Cerebellar cortex (tissue), 1 donor: ENCODE measurements around the gene ASPRV1.
"Not testable (repeated sequence)": the region's sequence is repeated elsewhere in the genome, so short reads cannot be mapped to it uniquely, and the experiment has no call there.

ENCODE experiments used
- DNase-seq: peaks from one replicate; pipeline ENCODE4 v3.0.0-alpha.2; 2015; ENCODE audit warnings: low spot score

The ASPRV1 gene

GRCh38 chr2:69959425-69959824 lies 2.0 kb downstream of the ASPRV1 start:
- no peak for DNase-seq

GRCh38 chr2:69958480-69958879 lies 3.0 kb downstream of the ASPRV1 start:
- DNase-seq: no peak

GRCh38 chr2:69957965-69958364 lies 3.5 kb downstream of the ASPRV1 start:
- DNase-seq: no peak

- no peak for DNase-seq
Observed at GRCh38 chr2:69956475-69956979, 4.9 kb downstream of the ASPRV1 start.

GRCh38 chr2:69955029-69955428 lies 6.4 kb downstream of the ASPRV1 start:
- DNase-seq: no peak

GRCh38 chr2:69954084-69954483 lies 7.3 kb downstream of the ASPRV1 start:
- no peak for DNase-seq

GRCh38 chr2:69952336-69953115 lies 8.9 kb downstream of the ASPRV1 start:
- DNase-seq: no peak

GRCh38 chr2:69950671-69951070 lies 10.8 kb downstream of the ASPRV1 start:
- DNase-seq: not testable (repeated sequence)

- DNase-seq: no peak
Observed at GRCh38 chr2:69950241-69950640, 11.2 kb downstream of the ASPRV1 start.

GRCh38 chr2:69948963-69949645 lies 12.3 kb downstream of the ASPRV1 start:
- no peak for DNase-seq

GRCh38 chr2:69948032-69948962 lies 13.1 kb downstream of the ASPRV1 start:
- DNase-seq: peak; percentile 80

- DNase-seq: no peak
Observed at GRCh38 chr2:69947325-69947931, 14.0 kb downstream of the ASPRV1 start.

- DNase-seq: no peak
Observed at GRCh38 chr2:69946351-69947324, 14.8 kb downstream of the ASPRV1 start.

GRCh38 chr2:69945941-69946340 lies 15.5 kb downstream of the ASPRV1 start:
- no peak for DNase-seq

GRCh38 chr2:69945441-69945840 lies 16.0 kb downstream of the ASPRV1 start:
- DNase-seq: no peak

- DNase-seq: no peak
Observed at GRCh38 chr2:69944756-69945155, 16.7 kb downstream of the ASPRV1 start.

- no peak for DNase-seq
Observed at GRCh38 chr2:69943843-69944525, 17.4 kb downstream of the ASPRV1 start.

- DNase-seq: no peak
Observed at GRCh38 chr2:69943000-69943842, 18.2 kb downstream of the ASPRV1 start.

GRCh38 chr2:69940691-69941090 lies 20.7 kb downstream of the ASPRV1 start:
- DNase-seq: no peak
